Measurements from ENCODE around the gene PRG3. TPM values are rescaled to one million over a fixed set of nuclear protein-coding genes. Genes with fewer than 3 reads are reported as not detected.
"Not testable (repeated sequence)": the region's sequence is repeated elsewhere in the genome, so short reads cannot be mapped to it uniquely, and the experiment has no call there.

PRG3 gene
- total RNA-seq, 2 experiments from 2014 or later, result not detected

DNA sequence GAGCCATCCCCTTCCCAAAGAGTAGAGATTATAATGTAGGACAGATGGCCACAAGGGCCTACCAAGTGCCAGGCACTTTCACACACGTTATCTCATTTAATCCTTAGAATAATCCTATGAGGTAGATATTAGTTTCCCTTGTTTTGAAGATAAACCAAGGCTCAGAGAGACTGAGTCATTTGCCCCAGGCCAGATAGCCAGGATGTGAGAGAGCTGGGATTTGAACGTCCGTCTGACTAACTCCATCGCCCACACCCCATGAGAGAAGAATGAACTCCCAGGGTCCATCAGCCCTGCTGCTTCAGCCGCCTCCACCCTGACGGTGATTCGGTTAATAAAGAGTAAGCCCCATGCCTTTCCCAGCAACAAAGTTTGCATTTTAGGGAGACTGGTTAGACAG, 10.7 kb downstream of the PRG3 start:
- ChIA-PET POLR2A (no interaction called here), CTCF (no interaction called here)

DNA sequence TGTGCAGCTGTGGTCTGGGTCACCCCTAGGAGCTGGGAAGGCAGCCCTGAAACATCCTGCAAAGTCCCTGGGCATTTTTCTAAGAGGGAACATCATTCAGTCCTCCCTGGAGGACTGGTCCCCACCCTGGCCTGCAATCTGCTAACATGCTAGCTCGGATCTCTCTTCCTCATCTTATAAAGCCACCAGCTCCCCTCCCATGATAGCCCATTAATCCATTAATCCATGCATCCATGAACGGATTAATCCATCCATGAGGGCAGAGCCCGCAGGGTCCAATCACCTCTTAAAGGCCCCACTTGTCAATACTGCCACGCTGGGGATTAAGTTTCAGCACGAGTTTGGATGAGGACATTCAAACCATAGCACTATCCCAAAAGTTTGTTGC, 12.1 kb downstream of the PRG3 start:
- POLR2A ChIA-PET, result no interaction called here
- CTCF ChIA-PET, result interaction anchor here (1.7 kb wide), 1 partner anchor 88 kb away, joined by 4 read pairs; no protein-coding TSS in a partner anchor

DNA sequence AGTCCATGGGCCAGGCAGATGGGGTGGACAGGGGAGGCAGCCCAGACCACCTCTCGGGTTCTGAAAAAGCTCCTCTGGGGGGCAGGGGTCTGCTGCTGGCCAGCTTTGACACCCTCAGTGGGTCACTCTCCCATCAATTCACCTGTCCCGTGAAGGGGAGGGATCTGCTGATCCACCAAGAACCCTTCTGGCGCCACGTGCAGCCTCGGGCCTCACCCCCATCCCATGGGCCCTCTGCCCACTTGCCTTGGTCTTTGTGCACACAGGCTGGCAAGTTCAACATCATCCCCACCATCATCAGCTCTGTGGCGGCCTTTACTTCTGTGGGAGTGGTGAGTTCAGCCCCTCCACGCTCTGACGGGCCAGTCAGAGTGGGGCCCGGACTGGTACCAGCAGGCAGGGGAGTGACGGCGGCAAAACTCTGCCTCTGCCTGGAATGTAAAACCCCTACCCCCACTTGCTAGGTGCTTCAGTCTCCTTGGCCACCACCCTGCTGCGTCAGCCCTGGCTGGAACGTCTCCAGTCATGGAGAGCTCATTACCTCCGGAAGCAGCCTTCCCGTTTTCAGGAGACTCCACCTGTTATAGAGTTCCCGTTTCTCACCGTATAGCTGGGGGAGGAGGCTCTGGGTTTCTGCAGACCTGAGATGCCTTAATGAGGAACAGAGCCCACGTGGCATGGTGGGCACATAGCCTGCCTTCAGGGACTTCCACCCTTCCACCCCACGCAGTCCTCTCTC, 12.7 kb downstream of the PRG3 start:
- ChIA-PET POLR2A (no interaction called here), CTCF (interaction anchor here (1.7 kb wide), 1 partner anchor 89 kb away, joined by 4 read pairs; no protein-coding TSS in a partner anchor)

DNA sequence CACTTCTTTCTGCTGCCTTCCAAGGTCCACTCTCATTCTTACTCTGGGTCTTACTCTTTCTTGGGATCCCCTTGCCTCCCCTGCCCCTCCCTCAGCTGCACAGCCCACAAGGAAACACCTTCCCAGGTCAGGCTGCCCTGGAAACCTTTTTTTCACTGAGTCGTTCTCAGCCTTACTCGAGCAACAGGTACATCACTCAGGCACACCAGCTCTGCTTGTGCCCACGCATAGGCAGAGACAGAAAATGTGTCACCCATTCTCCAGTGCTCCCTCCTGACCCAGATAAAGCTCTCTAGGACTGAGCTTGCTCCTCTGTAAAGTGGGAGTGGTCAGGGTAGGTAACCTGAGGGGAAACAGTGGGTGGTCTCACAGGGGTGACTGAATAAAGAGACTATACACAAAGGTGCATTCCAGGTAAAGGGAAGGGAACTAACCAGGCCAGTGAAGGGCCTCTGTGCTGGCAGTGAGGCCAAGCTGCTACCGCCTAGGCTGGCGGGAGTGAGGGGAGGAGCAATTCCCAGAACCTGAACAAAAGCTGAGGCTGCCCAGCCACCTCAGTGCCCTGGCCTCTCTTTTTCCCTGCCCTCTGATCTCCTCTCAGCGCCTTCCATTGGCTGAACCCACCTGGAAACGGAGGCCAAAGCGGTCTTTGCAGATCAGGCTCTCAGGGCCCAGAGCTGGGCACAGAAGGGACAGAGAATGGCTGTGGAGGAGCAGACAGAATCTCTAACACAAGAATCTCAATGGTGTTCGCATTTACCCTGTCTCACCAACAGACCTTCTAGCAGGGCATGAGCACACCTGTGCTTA, 15.9 kb downstream of the PRG3 start:
- ChIA-PET CTCF (no interaction called here), POLR2A (no interaction called here)

DNA sequence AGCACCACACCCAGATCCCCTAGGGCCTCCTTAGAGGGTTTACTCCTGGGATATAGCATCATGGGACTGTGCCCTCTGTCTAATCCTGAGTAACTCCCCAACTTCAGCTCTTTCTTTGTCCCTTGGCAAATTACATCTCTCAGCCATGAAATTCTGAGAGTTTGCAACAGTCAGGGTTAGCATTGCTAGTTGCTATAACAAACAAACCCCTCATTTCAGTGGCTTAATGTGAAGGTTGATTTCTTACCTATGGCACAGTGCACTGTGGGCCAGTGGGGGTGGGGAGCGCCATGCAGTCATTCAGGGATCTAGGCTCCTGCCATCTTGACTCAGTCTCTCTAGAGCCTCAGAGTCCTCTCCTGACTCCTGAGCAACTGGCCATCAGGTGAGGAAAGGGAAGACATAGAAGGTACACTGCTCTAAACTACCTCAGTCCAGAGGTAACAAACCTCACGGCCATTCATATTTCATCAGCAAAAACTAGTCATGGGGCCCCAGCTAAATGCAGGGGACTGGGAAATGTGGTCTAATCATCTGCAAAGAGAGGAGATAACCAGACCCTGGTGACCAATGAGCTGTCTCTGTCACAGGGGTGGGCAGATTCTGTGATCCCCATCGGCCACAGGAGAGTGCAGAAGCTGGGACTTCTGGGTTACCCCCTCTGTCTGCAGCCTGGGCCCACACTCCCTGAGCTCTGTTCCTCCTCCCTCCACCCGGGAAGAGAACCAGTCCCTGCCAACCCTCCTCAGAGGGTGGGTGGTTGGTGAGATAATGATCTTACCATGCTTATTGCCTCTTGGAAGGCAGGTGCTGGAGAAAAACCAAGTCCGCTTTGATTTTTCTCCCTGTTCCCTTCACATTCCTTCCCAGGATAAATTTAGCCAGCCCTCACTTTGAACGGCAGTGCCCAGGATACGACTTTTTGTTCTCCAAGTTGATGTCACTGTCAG, 17.5 kb downstream of the PRG3 start:
- ChIA-PET POLR2A (no interaction called here), CTCF (interaction anchor here (0.8 kb wide), 1 partner anchor 18 kb away, joined by 3 read pairs; no protein-coding TSS in a partner anchor)

DNA sequence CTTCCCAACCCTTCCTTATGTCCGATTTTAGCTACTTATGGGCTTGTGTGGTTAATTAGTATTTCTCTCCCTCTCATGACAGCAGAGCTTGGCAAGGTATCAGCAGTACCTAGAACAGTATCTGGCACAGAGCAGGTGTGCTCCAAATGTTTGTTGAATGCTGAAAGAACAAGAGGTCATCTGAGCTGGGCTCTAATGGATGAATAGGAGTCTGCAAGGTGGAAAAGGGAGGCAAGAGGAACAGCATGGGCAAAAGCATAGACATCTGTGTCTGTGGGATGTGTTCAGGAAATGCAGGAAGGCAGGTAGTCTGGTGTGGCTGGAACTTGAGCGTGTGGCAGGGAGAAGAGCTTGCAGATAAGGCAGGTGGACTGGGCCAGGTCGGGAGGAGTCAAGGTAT, 19.0 kb downstream of the PRG3 start:
- POLR2A ChIA-PET, result no interaction called here
- CTCF ChIA-PET, result interaction anchor here (1.9 kb wide), 1 partner anchor 97 kb away, joined by 4 read pairs; no protein-coding TSS in a partner anchor

DNA sequence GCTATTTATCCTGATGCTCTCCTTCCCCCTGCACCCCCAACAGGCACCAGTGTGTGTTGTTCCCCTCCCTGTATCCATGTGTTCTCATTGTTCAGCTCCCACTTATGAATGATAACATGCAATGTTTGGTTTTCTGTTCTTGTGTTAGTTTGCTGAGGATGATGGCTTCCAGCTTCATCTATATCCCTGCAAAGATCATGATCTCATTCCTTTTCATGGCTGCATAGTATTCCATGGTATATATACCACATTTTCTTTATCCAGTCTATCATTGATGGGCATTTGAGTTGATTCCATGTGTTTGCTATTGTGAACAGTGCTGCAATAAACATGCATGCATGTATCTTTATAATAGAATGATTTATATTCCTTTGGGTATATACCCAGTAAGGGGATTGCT, 19.5 kb downstream of the PRG3 start:
- CTCF ChIA-PET, result interaction anchor here (1.9 kb wide), 1 partner anchor 97 kb away, joined by 4 read pairs; no protein-coding TSS in a partner anchor
- POLR2A ChIA-PET, result not testable (repeated sequence)

DNA sequence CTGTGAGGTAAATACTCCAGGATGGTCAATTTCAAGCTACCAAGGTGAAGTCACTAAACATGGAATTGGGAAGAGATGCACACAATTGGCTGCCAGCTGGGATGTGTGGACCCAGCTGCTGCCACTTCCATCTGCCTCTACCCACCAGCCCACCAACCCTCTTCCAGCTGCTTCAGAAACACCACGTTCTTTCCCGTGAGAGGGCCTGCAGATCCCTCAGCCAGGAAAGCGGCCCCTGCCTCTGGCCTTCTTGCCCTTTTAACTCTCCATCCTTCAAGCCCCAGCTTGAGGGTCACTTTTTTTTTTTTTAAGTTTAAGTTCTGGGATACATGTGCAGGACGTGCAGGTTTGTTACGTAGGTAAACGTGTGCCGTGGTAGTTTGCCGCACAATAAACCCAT, 20.0 kb downstream of the PRG3 start:
- CTCF ChIA-PET, result interaction anchor here (1.9 kb wide), 1 partner anchor 98 kb away, joined by 4 read pairs; no protein-coding TSS in a partner anchor
- POLR2A ChIA-PET, result no interaction called here

DNA sequence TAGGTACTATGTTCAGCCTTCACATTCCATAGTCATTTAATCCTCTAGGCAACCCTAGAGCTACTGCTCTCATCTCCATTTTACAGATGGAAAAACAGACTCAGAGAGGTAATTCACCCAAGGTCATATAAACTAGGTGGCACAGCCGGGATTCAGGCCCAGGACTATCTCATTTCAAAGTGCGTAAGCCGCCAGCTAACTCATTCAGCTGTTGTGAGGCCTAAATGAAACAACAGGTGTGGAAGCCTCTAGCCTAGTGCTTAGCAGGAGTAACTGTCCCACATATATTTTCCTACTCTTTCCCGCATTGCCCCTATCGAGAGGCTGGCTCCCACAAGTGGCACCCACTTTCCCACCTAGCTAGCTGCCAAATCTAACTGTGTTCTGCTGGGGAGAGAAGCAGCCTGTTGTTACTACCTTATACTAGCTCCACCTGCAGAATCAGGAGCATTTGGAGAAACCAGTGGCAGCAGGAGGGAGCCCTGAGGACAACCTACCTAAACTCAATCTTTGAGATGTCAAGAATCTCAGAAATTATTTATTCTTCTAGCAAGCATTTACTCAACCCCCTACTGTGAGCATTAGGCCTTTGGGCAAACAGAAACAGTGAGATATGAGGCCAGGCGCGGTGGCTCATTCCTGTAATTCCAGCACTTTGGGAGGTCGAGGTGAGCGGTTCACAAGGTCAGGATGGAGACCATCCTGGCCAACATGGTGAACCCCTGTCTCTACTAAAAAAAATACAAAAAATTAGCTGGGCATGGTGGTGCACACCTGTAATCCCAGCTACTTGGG, 20.9 kb downstream of the PRG3 start:
- CTCF ChIA-PET, result interaction anchor here (1.2 to 1.3 kb wide), 2 partner anchors 11 to 123 kb away, joined by 4 to 5 read pairs; no protein-coding TSS in a partner anchor
- POLR2A ChIA-PET, result no interaction called here

DNA sequence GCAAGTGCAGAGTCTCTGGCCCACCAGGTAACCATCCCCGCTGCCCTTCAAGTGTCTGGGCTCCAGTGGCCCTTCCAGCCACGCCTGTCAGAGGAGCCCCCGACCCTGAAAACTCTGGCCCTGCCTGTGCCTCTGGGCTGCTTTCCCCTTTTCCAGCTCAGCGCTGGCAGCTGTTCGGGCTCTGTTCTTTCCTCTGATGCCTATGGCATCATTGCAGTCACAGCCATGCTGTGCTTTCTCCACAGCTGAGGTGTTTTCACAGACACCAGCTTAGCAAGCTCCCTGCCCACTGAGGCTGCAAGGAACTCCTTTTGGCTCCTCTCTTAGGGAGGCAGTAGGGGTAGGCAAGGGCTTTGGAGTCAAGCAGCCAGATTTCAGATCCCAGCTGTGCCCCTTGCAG, 21.6 kb downstream of the PRG3 start:
- POLR2A ChIA-PET, result no interaction called here
- CTCF ChIA-PET, result interaction anchor here (1.2 to 1.3 kb wide), 2 partner anchors 10 to 124 kb away, joined by 4 to 5 read pairs; no protein-coding TSS in a partner anchor

DNA sequence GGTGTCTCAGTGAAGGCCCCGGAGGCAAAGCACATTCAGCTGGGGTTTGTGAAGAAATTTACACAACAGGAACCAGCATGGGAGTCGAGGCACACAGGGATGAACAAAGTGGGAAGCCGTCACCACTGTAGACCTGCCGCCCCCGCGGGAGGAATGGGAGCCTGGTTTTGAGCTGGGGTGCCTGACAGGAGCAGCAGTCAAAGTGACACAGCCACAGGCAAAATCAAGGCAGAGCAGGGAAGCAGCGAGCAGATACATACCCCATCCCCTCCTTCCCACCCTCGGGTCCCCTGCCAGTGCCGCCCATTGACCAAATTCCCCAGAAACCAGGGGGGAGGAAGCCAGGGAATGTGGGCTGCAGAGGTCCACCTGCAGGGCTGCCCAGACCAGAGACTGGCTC, 22.0 kb downstream of the PRG3 start:
- CTCF ChIA-PET, result no interaction called here
- POLR2A ChIA-PET, result no interaction called here

DNA sequence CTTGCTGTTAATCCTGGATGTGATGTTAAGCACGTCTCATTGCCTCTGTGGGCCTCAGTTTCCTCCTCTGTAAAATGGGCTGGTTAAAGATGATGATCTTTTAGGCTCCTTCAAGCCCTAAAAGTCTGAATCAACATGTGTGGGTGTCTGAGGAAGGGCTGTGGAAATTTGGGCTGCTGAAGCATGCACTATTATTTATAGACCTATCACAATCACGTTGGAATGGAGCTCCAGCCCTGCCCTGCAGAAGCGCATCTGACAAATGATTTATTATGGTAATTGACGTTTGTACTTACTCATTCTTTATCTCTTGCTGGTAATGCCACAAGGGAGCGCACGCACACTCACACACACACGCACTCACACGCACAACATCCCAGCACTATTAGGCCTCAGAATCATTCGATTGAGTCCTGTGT, 22.4 kb downstream of the PRG3 start:
- POLR2A ChIA-PET, result no interaction called here

DNA sequence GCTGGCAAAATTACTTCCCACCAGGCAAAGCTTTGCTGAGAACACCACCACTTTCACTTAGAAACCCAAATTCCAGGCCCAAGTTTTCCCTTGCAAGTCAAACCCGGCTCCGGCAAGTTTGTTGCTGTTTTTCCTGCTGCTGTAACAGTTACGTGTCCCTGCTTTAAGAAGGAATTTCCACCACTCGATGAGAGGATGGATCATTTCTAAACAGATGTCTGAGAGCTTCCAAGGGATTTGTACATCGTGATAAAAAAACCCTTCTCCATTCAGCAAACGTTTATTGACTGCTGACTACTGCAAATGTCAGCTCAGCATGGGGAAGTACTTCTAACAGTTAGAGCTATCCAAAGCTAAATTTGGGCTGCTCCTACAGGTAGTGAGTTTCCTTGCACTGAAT, 23.1 kb downstream of the PRG3 start:
- POLR2A ChIA-PET, result no interaction called here
- CTCF ChIA-PET, result no interaction called here

More for the DNA sequence above, 22.4 kb downstream of the PRG3 start:
- CTCF ChIA-PET, result no interaction called here

DNA sequence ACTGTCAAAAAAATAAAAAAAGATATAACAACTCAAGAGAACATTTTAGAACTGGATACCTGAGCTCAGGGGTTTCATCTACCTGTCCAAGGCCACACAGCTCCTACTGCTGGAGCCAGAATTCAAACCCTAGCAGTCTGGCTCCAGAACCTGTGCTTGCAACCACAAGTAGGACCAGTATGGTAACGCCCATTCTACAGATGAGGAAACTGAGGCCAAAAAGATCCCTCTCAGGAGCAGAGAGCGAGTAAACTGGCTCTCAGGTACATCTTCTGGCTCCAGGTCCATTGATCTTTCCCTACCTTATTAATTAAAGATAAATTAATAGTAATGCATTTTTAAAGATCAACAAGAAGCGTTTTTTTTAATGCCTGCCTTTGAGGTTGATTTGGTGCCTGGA, 23.6 kb downstream of the PRG3 start:
- ChIA-PET CTCF (no interaction called here), POLR2A (no interaction called here)

DNA sequence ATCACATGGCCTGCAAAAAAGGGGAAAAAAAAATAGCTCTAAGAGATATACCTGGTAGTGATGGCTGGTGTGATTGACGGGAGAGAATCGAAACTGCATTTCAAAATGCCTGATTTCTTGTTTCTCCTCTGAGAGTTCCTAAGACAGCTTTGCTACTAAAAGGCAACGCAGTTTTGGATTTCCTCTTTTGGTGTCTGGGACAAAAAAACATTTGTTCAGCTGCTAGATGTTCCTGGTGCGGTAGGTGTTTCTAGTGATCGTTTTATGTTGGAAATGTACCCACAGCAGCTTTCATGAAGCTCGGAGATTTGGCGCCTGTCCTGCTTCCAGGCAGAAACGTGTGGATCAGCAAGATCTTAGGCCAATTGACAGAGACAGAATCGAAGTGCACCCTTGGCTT, 24.7 kb downstream of the PRG3 start:
- CTCF ChIA-PET, result interaction anchor here (0.8 kb wide), 1 partner anchor 10 kb away, joined by 3 read pairs; no protein-coding TSS in a partner anchor

DNA sequence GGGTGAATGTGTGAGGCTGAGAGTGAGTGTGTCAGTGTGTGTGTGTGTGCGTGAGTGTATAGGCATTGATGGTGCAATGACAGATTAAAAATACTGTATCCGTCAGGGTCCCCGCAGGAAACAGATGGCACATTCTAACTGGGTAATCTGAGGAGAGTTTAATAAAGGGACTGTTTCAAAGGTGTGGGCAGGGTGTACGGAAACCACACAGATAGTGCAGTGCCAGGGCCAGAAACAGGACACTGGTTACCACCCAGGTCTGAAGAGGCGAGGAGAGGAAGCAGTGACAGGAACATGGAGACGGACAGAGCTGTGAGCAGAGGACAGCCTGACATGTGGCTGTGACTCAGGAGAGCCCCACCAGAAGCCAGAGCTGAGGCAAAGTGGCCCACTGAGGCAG, 26.3 kb downstream of the PRG3 start:
- ChIA-PET POLR2A (no interaction called here), CTCF (no interaction called here)

More for the DNA sequence above, 24.7 kb downstream of the PRG3 start:
- POLR2A ChIA-PET, result no interaction called here

DNA sequence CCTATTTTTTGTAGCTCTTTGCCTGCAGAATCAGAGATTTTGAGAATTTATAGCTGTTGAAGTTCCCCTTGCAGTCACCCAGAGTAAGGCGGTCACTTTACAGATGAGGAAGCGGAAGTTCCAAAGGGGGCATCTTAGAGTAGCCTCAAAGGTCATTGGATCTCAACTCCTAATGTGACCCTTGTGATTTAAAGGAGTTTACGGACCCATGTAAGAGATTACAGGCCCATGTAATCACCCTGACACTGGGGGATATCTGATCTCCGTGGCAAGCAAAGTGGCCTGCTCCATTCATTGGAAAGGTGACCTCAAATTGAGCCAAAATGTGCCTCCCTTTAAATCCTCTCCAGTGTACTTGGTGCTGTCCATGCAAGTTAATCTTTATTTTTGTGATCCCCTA, 27.1 kb downstream of the PRG3 start:
- ChIA-PET POLR2A (no interaction called here), CTCF (no interaction called here)

DNA sequence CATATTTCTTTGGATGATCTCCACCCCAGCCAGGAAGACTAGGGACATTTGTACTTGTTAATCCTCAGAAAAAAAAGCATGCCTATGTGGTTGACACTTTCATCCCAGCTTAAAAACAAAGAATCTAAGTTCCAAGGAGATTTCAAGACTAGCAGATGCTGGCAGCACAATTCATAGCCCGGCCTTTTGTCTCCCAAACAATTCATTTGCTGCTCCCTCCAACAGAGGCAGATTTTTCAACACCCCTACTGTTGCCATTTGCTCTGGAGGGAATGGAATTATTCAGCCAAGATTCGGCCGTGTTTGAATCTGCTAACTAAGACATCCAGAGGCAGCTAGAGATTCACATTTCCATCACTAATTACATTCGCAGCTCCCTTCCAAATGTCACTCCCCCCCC, 27.5 kb downstream of the PRG3 start:
- ChIA-PET CTCF (no interaction called here), POLR2A (no interaction called here)

DNA sequence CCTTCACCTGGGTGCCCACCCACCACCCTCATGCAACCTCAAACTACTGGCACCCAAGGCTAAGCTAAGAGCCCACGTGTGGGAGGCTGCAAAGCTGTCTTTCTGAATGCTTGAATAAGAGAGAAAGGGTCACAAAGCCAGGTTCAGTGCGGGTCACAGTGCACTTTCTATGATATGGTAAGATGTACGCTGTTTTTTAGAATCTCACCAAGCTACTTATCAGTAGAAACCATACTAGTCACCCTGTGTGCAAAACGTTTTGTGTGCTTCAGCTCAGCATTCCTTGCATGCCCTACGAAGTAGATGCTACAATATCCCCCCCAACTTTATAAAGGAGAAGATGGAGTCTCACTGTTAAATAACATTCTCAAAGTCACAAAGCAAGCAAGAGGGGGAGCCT, 27.9 kb downstream of the PRG3 start:
- ChIA-PET CTCF (interaction anchor here (0.7 kb wide), 1 partner anchor 207 kb away, joined by 3 read pairs; no protein-coding TSS in a partner anchor), POLR2A (no interaction called here)

Data from activated CD8-positive, alpha-beta memory T cell treated with anti-CD3 and anti-CD28 coated beads for 36 hours (primary cell).